HTR-8/SVneo (cell line): ENCODE data around the gene IKZF4.

ENCODE experiments used
- DNase-seq: peaks from one replicate; pipeline ENCODE4 v3.0.0; 2011; ENCODE audit warnings: low spot score, mixed read lengths; ENCODE audit not compliant: insufficient read length
- FAIRE-seq: peaks from 2 replicates; lab custom pipeline; 2011; peaks lifted over from hg19 to GRCh38; lab: Jason Lieb, UNC

IKZF4 gene

DNA sequence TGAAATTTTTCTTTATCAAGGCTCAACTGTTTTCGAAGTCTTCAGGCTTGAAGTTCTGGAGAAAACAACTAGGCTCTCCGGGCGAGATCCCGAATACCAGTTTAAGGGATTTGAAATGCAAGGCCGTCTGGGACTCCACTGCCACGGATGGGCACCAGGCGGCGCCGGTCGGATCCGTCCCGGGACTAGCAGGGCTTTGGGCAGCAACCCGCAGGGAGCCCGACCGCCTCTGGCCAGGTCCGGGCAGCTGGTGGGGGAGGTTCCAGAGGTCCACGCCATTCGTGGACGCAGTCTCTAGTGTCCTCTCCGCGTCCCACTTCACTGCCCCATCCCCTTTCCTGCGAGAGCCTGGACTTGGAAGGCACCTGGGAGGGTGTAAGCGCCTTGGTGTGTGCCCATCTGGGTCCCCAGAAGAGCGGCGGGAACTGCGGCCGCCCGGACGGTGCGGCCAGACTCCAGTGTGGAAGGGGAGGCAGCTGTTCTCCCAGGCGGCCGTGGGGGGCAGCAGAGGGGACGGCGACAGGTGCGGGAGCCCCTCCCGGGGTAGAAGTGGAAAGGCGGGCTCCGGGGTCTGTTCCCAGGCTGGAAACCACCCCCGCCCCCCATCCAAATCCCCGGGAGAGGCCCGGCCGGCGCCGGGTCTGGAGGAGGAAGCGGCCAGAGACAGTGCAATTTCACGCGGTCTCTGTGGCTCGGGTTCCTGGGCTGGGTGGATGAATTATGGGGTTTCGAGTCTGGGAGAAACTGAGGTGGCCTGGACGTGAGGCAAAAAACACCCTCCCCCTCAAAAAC is 58.3 kb downstream of the IKZF4 start:
- peak; percentile 81 for DNase-seq
- no peak for FAIRE-seq

DNA sequence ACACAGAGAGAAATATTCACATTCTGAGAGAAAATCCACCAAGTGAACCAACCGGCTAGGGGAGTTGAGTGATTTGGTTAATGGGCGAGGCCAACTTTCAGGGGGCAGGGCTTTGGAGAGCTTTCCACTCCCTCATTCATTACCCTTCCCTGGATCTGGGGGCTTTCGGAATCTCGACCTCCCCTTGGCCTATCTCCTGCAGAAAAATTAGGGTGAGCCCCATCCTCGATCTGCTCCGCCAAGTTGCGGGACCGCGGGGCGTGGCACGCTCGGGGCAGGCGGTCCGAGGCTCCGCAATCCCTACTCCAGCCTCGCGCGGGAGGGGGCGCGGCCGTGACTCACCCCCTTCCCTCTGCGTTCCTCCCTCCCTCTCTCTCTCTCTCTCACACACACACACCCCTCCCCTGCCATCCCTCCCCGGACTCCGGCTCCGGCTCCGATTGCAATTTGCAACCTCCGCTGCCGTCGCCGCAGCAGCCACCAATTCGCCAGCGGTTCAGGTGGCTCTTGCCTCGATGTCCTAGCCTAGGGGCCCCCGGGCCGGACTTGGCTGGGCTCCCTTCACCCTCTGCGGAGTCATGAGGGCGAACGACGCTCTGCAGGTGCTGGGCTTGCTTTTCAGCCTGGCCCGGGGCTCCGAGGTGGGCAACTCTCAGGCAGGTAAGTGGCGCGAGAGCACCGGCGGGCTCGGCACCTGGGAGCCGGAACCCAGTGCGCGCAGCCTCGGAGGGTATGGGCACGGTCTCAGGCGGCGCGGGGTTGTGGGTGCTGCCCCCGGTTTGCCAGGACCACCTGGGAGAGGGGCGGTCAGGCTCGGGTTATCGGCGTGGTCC is 59.1 kb downstream of the IKZF4 start, which contains the start of gene ERBB3:
ERBB3 (plus strand) TSS at position 443 of the 833 bp plus-strand sequence; CDS start at position 579, 136 bp downstream.
- FAIRE-seq = peak; percentile 86
- DNase-seq = peak; percentile 85

DNA sequence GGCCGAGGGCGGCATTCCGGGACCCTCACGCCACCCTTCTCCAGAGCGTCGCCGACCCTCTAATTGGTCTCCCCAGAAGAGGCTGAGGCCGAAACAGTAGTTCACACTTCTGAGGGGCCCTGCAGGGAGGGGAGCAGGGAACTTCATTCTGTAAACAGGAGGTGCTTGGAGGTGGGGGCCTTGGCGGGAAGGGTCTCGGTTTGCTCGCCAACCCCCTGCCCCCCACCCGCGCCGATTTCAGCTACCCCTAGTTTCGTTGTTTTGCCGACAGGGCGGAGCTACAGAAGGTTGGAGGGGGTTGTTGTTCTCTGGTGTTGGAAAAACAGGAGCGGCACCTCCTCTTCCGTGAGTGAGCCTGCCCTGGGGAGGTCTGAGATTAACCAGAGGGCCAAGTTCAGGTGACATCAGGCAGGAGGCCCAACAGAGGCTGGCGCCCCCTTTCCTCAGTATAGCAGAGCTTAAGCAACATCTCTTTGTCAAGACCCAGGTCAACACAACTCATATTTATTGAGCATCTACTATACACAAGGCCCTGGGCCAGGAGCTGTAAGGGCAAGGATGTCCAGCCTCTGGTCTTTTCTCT is 59.8 kb downstream of the IKZF4 start:
- FAIRE-seq (no peak), DNase-seq (no peak)

GRCh38 chr12:56081393-56082347 is 60.8 kb downstream of the IKZF4 start:
- DNase-seq = no peak
- no peak for FAIRE-seq

- DNase-seq (no peak), FAIRE-seq (no peak)
These were observed 61.5 kb downstream of the IKZF4 start for GRCh38 chr12:56082382-56082781.

GRCh38 chr12:56082967-56083366 is 62.1 kb downstream of the IKZF4 start:
- DNase-seq (no peak), FAIRE-seq (no peak)

- FAIRE-seq (peak; percentile 9), DNase-seq (no peak)
These were observed 64.2 kb downstream of the IKZF4 start for GRCh38 chr12:56084958-56085543.

DNA sequence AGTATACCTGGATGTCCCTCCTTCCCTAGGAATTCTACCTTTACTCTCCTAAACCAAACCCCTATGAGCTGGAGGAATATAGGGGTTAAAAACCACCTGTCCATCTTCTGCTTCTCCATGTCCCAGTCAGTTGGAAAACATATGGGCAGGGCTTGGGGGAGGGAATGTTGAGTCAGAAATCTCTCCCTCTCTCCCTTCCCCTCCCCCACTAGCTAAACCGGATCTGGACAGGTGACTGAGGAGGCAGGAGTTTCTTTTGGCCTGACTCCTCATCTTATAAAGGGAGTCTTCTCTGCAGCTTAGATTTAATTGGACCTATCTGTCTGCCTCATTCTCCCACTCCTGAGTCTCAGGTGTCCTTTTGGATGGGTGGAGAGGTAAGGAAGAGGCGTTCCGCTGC is 65.3 kb downstream of the IKZF4 start:
- FAIRE-seq = no peak
- DNase-seq = no peak

- FAIRE-seq (no peak), DNase-seq (no peak)
These were observed 65.8 kb downstream of the IKZF4 start for GRCh38 chr12:56086608-56087007.

DNA sequence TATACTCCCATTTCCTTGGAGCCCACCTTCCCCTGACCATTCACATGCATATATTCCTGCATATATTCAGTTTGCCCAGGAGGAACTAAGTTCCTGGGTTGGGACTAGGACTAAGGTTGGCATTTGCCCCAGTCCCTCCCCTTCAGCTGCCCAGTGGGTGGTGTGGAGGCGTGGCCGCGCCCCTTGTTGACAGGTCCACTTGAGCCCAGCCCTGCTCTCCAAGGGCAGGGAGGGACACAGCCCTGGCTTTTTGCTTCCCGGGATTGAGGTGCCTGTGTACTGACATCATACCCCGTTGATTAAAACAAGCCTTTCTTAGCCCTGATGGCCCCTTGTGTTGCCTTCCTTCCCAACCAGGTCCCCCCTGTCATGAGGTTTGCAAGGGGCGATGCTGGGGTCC is 66.4 kb downstream of the IKZF4 start:
- no peak for FAIRE-seq
- DNase-seq = no peak
